SK-N-SH treated with all-trans-retinoic acid at 6 μM for 48 hours (cell line): Measurements from ENCODE around the gene DUOX2.

Experiments used
- ATAC-seq: fragments of 200-7000 bp; cut with Tn5 transposase; 3 replicates; pipeline ENCODE4 v1.9.1; 2020; ENCODE audit warnings: mild to moderate bottlenecking, moderate library complexity
- ARNTL ChIP-seq: fragments of 450-650 bp; formaldehyde crosslinking; IDR thresholded peaks from 2 replicates; pipeline ENCODE4 v1.5.0; 2020; ENCODE audit warnings: low read depth, mild to moderate bottlenecking, moderate library complexity, borderline replicate concordance
- CSDC2 ChIP-seq: fragments of 250-450 bp; sonication (Bioruptor Pico); IDR thresholded peaks from 2 replicates; pipeline ENCODE4 v1.5.0; 2020; ENCODE audit warnings: mild to moderate bottlenecking, moderate library complexity
- ESRRG ChIP-seq: fragments of 250-450 bp; sonication (Bioruptor Pico); IDR thresholded peaks from 2 replicates; pipeline ENCODE4 v1.6.1; 2021; ENCODE audit warnings: mild to moderate bottlenecking
- GLIS3 ChIP-seq: fragments of 250-450 bp; sonication (Bioruptor Pico); IDR thresholded peaks from 2 replicates; pipeline ENCODE4 v1.5.0; 2020; ENCODE audit warnings: mild to moderate bottlenecking, moderate library complexity
- ISL1 ChIP-seq: fragments of 250-450 bp; sonication (Bioruptor Pico); IDR thresholded peaks from 2 replicates; pipeline ENCODE4 v2.1.2; 2022; ENCODE audit warnings: mild to moderate bottlenecking, moderate library complexity
- OSR1 ChIP-seq: fragments of 250-450 bp; sonication (Bioruptor Pico); IDR thresholded peaks from 2 replicates; pipeline ENCODE4 v1.8.0; 2022; ENCODE audit warnings: moderate library complexity, mild to moderate bottlenecking, inconsistent platforms
- PATZ1 ChIP-seq: fragments of 250-450 bp; sonication (Bioruptor Pico); IDR thresholded peaks from 2 replicates; pipeline ENCODE4 v1.8.0; 2020; ENCODE audit warnings: mild to moderate bottlenecking, moderate library complexity, borderline replicate concordance
- PPARA ChIP-seq: fragments of 250-450 bp; sonication (Bioruptor Pico); IDR thresholded peaks from 2 replicates; pipeline ENCODE4 v1.5.0; 2020; ENCODE audit warnings: mild to moderate bottlenecking, borderline replicate concordance
- RARB ChIP-seq: fragments of 250-450 bp; sonication (Bioruptor Pico); IDR thresholded peaks from 2 replicates; pipeline ENCODE4 v1.8.0; 2021; ENCODE audit warnings: mild to moderate bottlenecking, moderate library complexity
- TSHZ2 ChIP-seq: fragments of 250-450 bp; sonication (Bioruptor Pico); IDR thresholded peaks from 2 replicates; pipeline ENCODE4 v1.5.0; 2020; ENCODE audit warnings: mild to moderate bottlenecking, moderate library complexity
- ZC3H10 ChIP-seq: fragments of 250-450 bp; sonication (Bioruptor Pico); IDR thresholded peaks from 2 replicates; pipeline ENCODE4 v1.5.1; 2021; ENCODE audit warnings: mild to moderate bottlenecking, moderate library complexity
- ZFP3 ChIP-seq: fragments of 250-450 bp; sonication (Bioruptor Pico); IDR thresholded peaks from 2 replicates; pipeline ENCODE4 v1.5.0; 2020; ENCODE audit warnings: mild to moderate bottlenecking, moderate library complexity
- ZFP30 ChIP-seq: fragments of 450-650 bp; formaldehyde crosslinking; IDR thresholded peaks from 2 replicates; pipeline ENCODE4 v1.5.0; 2022; ENCODE audit warnings: mild to moderate bottlenecking, moderate library complexity
- ZNF565 ChIP-seq: fragments of 450-650 bp; formaldehyde crosslinking; conservative IDR thresholded peaks from 2 replicates; pipeline ENCODE4 v1.5.0; 2020; ENCODE audit warnings: low read depth, mild to moderate bottlenecking, moderate library complexity
- ZNF70 ChIP-seq: fragments of 450-650 bp; formaldehyde crosslinking; IDR thresholded peaks from 2 replicates; pipeline ENCODE4 v1.5.0; 2020; ENCODE audit warnings: mild to moderate bottlenecking, moderate library complexity
- TF ChIP-seq, protein P1 (sequence below): fragments of 250-450 bp; sonication (Bioruptor Pico); IDR thresholded peaks from 2 replicates; pipeline ENCODE4 v1.5.1; 2021; ENCODE audit warnings: mild to moderate bottlenecking, moderate library complexity
- TF ChIP-seq, protein P2 (sequence below): fragments of 250-450 bp; sonication (Bioruptor Pico); IDR thresholded peaks from 2 replicates; pipeline ENCODE4 v1.5.1; 2020; ENCODE audit warnings: low read depth, mild to moderate bottlenecking, moderate library complexity
- TF ChIP-seq, protein P3 (sequence below): fragments of 250-450 bp; sonication (Bioruptor Pico); IDR thresholded peaks from 2 replicates; pipeline ENCODE4 v1.8.0; 2021; ENCODE audit warnings: low read depth, mild to moderate bottlenecking, moderate library complexity, borderline replicate concordance

The DUOX2 gene

GRCh38 chr15:45111390-45112142 is 2.4 kb downstream of the DUOX2 start:
- TF ChIP-seq, protein P1, sequence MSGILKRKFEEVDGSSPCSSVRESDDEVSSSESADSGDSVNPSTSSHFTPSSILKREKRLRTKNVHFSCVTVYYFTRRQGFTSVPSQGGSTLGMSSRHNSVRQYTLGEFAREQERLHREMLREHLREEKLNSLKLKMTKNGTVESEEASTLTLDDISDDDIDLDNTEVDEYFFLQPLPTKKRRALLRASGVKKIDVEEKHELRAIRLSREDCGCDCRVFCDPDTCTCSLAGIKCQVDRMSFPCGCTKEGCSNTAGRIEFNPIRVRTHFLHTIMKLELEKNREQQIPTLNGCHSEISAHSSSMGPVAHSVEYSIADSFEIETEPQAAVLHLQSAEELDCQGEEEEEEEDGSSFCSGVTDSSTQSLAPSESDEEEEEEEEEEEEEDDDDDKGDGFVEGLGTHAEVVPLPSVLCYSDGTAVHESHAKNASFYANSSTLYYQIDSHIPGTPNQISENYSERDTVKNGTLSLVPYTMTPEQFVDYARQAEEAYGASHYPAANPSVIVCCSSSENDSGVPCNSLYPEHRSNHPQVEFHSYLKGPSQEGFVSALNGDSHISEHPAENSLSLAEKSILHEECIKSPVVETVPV (CRISPR knock-in tag), result no peak
- TF ChIP-seq TSHZ2 (CRISPR knock-in tag), result no peak
- no peak for TF ChIP-seq ZC3H10 (CRISPR knock-in tag)
- TF ChIP-seq ISL1, result no peak
- TF ChIP-seq OSR1 (CRISPR knock-in tag), result no peak
- TF ChIP-seq ZNF565, result no peak
- no peak for TF ChIP-seq ARNTL
- no peak for TF ChIP-seq PPARA (CRISPR knock-in tag)
- no peak for TF ChIP-seq RARB (CRISPR knock-in tag)
- TF ChIP-seq, protein P2, sequence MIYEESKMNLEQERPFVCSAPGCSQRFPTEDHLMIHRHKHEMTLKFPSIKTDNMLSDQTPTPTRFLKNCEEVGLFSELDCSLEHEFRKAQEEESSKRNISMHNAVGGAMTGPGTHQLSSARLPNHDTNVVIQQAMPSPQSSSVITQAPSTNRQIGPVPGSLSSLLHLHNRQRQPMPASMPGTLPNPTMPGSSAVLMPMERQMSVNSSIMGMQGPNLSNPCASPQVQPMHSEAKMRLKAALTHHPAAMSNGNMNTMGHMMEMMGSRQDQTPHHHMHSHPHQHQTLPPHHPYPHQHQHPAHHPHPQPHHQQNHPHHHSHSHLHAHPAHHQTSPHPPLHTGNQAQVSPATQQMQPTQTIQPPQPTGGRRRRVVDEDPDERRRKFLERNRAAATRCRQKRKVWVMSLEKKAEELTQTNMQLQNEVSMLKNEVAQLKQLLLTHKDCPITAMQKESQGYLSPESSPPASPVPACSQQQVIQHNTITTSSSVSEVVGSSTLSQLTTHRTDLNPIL (CRISPR knock-in tag), result no peak
- TF ChIP-seq CSDC2 (CRISPR knock-in tag), result no peak
- TF ChIP-seq GLIS3 (CRISPR knock-in tag), result no peak
- no peak for TF ChIP-seq ESRRG (CRISPR knock-in tag)
- no peak for TF ChIP-seq ZFP30 (CRISPR knock-in tag)
- TF ChIP-seq, protein P3, sequence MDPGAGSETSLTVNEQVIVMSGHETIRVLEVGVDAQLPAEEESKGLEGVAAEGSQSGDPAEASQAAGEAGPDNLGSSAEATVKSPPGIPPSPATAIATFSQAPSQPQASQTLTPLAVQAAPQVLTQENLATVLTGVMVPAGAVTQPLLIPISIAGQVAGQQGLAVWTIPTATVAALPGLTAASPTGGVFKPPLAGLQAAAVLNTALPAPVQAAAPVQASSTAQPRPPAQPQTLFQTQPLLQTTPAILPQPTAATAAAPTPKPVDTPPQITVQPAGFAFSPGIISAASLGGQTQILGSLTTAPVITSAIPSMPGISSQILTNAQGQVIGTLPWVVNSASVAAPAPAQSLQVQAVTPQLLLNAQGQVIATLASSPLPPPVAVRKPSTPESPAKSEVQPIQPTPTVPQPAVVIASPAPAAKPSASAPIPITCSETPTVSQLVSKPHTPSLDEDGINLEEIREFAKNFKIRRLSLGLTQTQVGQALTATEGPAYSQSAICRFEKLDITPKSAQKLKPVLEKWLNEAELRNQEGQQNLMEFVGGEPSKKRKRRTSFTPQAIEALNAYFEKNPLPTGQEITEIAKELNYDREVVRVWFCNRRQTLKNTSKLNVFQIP (CRISPR knock-in tag), result no peak
- TF ChIP-seq ZNF70 (CRISPR knock-in tag), result no peak
- ATAC-seq, result no peak

- no peak for ATAC-seq
- TF ChIP-seq RARB (CRISPR knock-in tag), result no peak
- TF ChIP-seq OSR1 (CRISPR knock-in tag), result no peak
- no peak for TF ChIP-seq ZFP3 (CRISPR knock-in tag)
- TF ChIP-seq PPARA (CRISPR knock-in tag), result no peak
- no peak for TF ChIP-seq ZFP30 (CRISPR knock-in tag)
- no peak for TF ChIP-seq PATZ1
- no peak for TF ChIP-seq ESRRG (CRISPR knock-in tag)
- no peak for TF ChIP-seq ARNTL
- TF ChIP-seq, protein P2 (CRISPR knock-in tag), result no peak
- TF ChIP-seq, all 23 proteins: peak for 0
Measured at GRCh38 chr15:45110256-45110820, 3.6 kb downstream of the DUOX2 start.
